CD4-positive, alpha-beta T cell treated with Interferon alpha-2 for 1 hour (primary cell): Measurements from ENCODE around the gene TNFSF13.

Experiments
- DNase-seq, 2 donors: peaks; one replicate each; pipeline ENCODE4 v3.0.0-alpha.2; 2020 to 2022

TNFSF13 gene

DNA sequence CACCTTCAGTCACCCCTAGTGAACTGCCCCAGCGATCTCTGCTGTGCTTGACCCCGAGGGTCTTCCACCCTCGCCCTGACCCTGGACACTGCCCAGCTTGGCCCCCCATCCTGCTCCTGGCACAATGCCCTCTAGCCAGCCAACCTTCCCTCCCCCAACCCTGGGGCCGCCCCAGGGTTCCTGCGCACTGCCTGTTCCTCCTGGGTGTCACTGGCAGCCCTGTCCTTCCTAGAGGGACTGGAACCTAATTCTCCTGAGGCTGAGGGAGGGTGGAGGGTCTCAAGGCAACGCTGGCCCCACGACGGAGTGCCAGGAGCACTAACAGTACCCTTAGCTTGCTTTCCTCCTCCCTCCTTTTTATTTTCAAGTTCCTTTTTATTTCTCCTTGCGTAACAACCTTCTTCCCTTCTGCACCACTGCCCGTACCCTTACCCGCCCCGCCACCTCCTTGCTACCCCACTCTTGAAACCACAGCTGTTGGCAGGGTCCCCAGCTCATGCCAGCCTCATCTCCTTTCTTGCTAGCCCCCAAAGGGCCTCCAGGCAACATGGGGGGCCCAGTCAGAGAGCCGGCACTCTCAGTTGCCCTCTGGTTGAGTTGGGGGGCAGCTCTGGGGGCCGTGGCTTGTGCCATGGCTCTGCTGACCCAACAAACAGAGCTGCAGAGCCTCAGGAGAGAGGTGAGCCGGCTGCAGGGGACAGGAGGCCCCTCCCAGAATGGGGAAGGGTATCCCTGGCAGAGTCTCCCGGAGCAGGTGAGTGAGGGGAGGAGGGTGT is at the start of gene TNFSF13:
TSS of gene TNFSF13 (plus strand) at position 207 of the 776 bp plus-strand sequence. CDS start at position 497, 290 bp downstream.
- DNase-seq = no peak

- no peak for DNase-seq
Measured at GRCh38 chr17:7508846-7509245, 49.7 kb upstream of the TNFSF13 start.

DNA sequence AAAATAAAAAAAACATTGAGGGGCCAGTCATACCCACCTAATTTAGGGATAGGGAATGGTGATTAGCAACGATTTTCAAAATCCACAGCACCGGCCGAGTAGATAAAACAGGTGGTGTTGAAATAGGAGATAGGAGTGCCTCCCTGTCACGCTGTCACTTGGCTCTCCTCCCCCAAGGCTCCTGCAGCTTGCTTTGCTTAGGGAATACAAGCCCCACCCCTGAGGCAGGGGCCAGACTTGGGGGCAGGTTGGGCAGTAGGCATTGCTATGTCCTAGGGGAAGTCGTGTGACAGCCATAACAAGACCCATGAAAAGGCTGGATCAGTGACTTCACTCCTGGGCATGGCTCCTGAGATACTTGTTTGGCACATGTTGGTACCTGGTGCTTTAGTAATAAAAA is 48.6 kb upstream of the TNFSF13 start:
- DNase-seq = no peak

- DNase-seq = no peak
Measured at GRCh38 chr17:7511108-7511507, 47.4 kb upstream of the TNFSF13 start.

DNA sequence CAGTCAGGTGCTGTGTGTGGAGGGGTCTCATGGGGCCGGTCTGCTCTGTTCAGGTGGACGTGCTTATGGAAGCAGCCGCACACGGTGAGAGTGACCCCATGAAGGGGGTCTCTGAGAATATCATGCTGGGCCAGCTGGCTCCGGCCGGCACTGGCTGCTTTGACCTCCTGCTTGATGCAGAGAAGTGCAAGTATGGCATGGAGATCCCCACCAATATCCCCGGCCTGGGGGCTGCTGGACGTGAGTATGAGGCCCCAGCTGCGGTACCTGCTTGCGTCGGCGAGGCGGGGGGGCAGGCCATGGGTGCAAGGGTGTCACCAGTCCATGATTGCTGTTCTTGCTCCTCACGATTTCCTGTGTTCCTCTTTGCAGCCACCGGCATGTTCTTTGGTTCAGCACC is 46.4 kb upstream of the TNFSF13 start:
- no peak for DNase-seq

DNA sequence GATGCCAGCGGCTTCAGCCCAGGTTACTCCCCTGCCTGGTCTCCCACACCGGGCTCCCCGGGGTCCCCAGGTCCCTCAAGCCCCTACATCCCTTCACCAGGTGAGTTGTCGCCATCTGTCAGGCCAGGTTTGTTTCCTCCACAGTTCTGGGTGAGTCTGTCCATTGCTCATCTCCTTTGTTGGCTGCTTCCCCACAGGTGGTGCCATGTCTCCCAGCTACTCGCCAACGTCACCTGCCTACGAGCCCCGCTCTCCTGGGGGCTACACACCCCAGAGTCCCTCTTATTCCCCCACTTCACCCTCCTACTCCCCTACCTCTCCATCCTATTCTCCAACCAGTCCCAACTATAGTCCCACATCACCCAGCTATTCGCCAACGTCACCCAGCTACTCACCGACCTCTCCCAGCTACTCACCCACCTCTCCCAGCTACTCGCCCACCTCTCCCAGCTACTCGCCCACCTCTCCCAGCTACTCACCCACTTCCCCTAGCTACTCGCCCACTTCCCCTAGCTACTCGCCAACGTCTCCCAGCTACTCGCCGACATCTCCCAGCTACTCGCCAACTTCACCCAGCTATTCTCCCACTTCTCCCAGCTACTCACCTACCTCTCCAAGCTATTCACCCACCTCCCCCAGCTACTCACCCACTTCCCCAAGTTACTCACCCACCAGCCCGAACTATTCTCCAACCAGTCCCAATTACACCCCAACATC is 45.6 kb upstream of the TNFSF13 start:
- DNase-seq = no peak

GRCh38 chr17:7513850-7514419 is 44.6 kb upstream of the TNFSF13 start:
- no peak for DNase-seq

GRCh38 chr17:7515911-7516610 is 42.5 kb upstream of the TNFSF13 start:
- no peak for DNase-seq

DNA sequence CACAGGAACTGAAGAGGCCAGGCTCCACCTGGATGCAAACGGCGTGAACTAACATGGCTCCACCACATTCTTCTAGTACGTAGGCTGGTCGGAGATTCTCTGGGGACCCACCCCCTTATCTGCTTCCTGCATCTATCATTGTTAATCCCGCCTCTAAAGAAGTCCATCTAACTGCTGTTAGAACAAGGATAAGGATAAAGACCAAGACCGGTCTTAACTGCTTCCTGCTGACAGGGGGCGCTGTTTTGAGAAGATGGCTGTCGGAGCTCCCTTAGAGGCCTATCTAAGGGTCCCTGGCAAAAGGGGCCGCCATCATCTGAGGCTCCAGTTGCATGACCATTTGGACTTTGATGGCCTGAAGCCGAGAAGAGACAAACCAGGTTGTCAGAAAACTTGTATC is 35.5 kb upstream of the TNFSF13 start:
- DNase-seq = peak; percentile 40 to 69

- no peak for DNase-seq
Measured at GRCh38 chr17:7528842-7529241, 29.7 kb upstream of the TNFSF13 start.

GRCh38 chr17:7530023-7530900 is 28.3 kb upstream of the TNFSF13 start:
- no peak for DNase-seq

DNA sequence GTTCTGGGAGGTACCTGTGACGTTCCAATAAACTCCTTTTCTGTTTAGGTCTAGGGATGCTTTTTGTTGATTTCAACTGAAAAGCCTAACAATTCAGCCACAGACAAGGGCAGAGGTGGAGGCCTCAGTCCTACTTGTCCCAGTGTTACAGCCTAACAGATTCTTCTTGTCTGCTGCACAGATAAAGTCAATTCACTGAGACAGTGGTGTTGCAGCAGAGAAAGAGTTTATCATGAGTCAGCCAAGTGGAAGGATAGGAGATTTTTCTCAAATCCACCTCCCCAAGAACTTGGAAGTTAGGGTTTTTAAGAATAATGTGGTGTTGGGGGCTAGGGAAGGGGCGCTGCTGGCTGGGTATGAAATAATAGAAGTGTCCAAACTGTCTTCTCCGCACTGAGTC is 20.5 kb upstream of the TNFSF13 start:
- DNase-seq = no peak

GRCh38 chr17:7538891-7539545 is 19.5 kb upstream of the TNFSF13 start:
- no peak for DNase-seq

GRCh38 chr17:7541074-7541621 is 17.4 kb upstream of the TNFSF13 start:
- no peak for DNase-seq

GRCh38 chr17:7544911-7545310 is 13.6 kb upstream of the TNFSF13 start:
- no peak for DNase-seq

GRCh38 chr17:7548585-7549400 is 9.8 kb upstream of the TNFSF13 start, which contains the start of gene TNFSF12:
TSS of gene TNFSF12 (plus strand) at chr17:7549058. CDS start at chr17:7549154, 96 bp downstream.
- peak; percentile 43 to 67 for DNase-seq

- DNase-seq = peak; percentile 21 to 55
Measured at GRCh38 chr17:7549401-7550055, 9.0 kb upstream of the TNFSF13 start.

DNA sequence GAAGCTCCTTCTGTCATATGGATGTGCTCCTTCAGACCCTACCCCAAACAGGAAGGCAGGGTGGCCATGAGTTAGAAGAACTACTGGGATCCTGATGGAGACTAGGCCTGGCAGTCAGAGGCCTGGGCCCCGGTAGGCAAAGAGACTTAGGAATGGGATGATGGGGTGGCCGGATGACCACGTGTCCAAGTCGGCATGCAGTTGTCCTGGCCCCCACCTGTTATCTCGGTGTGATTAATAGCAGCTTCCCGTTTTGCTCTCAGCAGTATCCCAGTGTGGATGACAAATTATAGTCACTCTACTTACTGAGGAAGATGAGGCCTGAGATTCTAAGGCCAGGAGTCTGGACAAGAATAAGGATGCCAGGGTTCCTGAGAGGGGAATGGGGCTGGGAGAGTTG is 8.2 kb upstream of the TNFSF13 start:
- DNase-seq = no peak

DNA sequence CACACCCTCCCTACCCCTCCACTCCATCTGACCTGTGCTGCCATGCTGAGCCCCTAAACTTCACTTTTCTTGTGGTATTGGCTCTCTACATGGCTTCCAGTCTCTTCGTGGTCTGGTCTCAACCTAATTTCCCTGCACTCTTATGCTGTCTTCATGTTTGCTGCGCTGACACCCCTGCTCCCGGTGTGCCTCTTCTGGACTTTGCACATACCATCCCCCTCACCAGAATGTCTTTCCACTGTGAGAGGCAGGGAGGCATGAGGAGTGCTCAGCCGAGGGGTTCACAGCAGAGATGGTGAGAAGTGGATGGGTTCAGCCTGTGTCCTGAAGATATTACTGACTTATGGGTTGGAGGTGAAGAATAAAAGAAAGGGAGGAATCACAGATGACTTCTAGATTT is 7.2 kb upstream of the TNFSF13 start:
- no peak for DNase-seq

GRCh38 chr17:7552621-7553051 is 5.9 kb upstream of the TNFSF13 start:
- DNase-seq = peak; percentile 67 to 76
